Muscle layer of colon (tissue), 2 donors: ENCODE results near the gene NUDT9.
A peak's percentile ranks its signal among the peaks of the same experiment; 100 is the strongest.
"Not testable (repeated sequence)": the region's sequence is repeated elsewhere in the genome, so short reads cannot be mapped to it uniquely, and the experiment has no call there.

ENCODE experiments used
- H3K27ac ChIP-seq: one replicate; pipeline ENCODE4 v1.7.0; 2013; ENCODE audit warnings: low read depth, mild to moderate bottlenecking, low read length, moderate library complexity
- H3K27me3 ChIP-seq, 2 donors: one replicate each; pipeline ENCODE4 v1.7.0; 2013; ENCODE audit warnings: low read length in 2 of 2, mild to moderate bottlenecking in 2 of 2; ENCODE audit not compliant: insufficient read depth in 2 of 2, control insufficient read depth in 1 of 2
- H3K36me3 ChIP-seq: one replicate; pipeline ENCODE4 v1.7.0; 2013; ENCODE audit warnings: mild to moderate bottlenecking, low read length; ENCODE audit not compliant: insufficient read depth
- H3K4me1 ChIP-seq: one replicate; pipeline ENCODE4 v1.7.0; 2013; ENCODE audit warnings: mild to moderate bottlenecking, low read length; ENCODE audit not compliant: insufficient read depth
- H3K4me3 ChIP-seq, 2 donors: one replicate each; pipeline ENCODE4 v1.7.0; 2013; ENCODE audit warnings: low read length in 2 of 2, low read depth in 1 of 2, mild to moderate bottlenecking in 1 of 2, moderate library complexity in 1 of 2
- H3K9ac ChIP-seq: one replicate; pipeline ENCODE4 v1.7.0; 2013; ENCODE audit warnings: low read length
- H3K9me3 ChIP-seq: one replicate; pipeline ENCODE4 v1.7.0; 2013; ENCODE audit warnings: mild to moderate bottlenecking, low read length
- donor health status: abdominal sarcoma.
- donor health status: Adenocarcinoma of cecum.

The NUDT9 gene

GRCh38 chr4:87469390-87469789 is 47.0 kb downstream of the NUDT9 start:
- peaks cover 14% of the 10 kb centered on the region for H3K36me3 ChIP-seq
- H3K4me1 ChIP-seq: no peaks in the 10 kb centered on the region
- H3K27me3 ChIP-seq: no peaks in the 10 kb centered on the region
- H3K9ac ChIP-seq: no peak overlapping the region
- H3K9me3 ChIP-seq: no peaks in the 10 kb centered on the region
- H3K4me3 ChIP-seq: no peak overlapping the region
- H3K27ac ChIP-seq: no peak overlapping the region

- no peaks in the 10 kb centered on the region for H3K4me1 ChIP-seq
- no peak overlapping the region for H3K9ac ChIP-seq
- H3K36me3 ChIP-seq: peaks cover 55% of the 10 kb centered on the region
- no peaks in the 10 kb centered on the region for H3K9me3 ChIP-seq
- no peak overlapping the region for H3K27ac ChIP-seq
- H3K27me3 ChIP-seq: no peaks in the 10 kb centered on the region
- H3K4me3 ChIP-seq: no peak overlapping the region
These were observed 54.6 kb downstream of the NUDT9 start for GRCh38 chr4:87476934-87477333.

GRCh38 chr4:87478732-87479250 is 56.4 kb downstream of the NUDT9 start:
- Histone ChIP-seq H3K9ac (no peak overlapping the region), H3K36me3 (peaks cover 51% of the 10 kb centered on the region), H3K4me1 (no peaks in the 10 kb centered on the region), H3K27me3 (no peaks in the 10 kb centered on the region), H3K4me3 (no peak overlapping the region), H3K27ac (no peak overlapping the region), H3K9me3 (no peaks in the 10 kb centered on the region)

GRCh38 chr4:87481377-87481776 is 59.0 kb downstream of the NUDT9 start:
- Histone ChIP-seq H3K27me3 (no peaks in the 10 kb centered on the region), H3K9ac (no peak overlapping the region), H3K4me3 (no peak overlapping the region), H3K9me3 (no peaks in the 10 kb centered on the region), H3K36me3 (peaks cover 37% of the 10 kb centered on the region), H3K27ac (no peak overlapping the region), H3K4me1 (no peaks in the 10 kb centered on the region)

GRCh38 chr4:87483247-87483646 is 60.9 kb downstream of the NUDT9 start:
- H3K36me3 ChIP-seq: peaks cover 23% of the 10 kb centered on the region
- not testable (repeated sequence) for H3K27ac ChIP-seq, H3K27me3 ChIP-seq, H3K9ac ChIP-seq, H3K9me3 ChIP-seq, H3K4me3 ChIP-seq, H3K4me1 ChIP-seq

GRCh38 chr4:87488666-87489065 is 66.3 kb downstream of the NUDT9 start:
- Histone ChIP-seq H3K36me3 (peaks cover 52% of the 10 kb centered on the region), H3K27ac (peak overlapping the region; percentile 7), H3K4me1 (peaks cover 27% of the 10 kb centered on the region)
- not testable (repeated sequence) for H3K9ac ChIP-seq, H3K4me3 ChIP-seq, H3K9me3 ChIP-seq, H3K27me3 ChIP-seq

GRCh38 chr4:87489678-87490077 is 67.3 kb downstream of the NUDT9 start:
- H3K27ac ChIP-seq: no peak overlapping the region
- no peak overlapping the region for H3K9ac ChIP-seq
- peaks cover 62% of the 10 kb centered on the region for H3K36me3 ChIP-seq

GRCh38 chr4:87490664-87491369 is 68.4 kb downstream of the NUDT9 start:
- H3K9me3 ChIP-seq: no peaks in the 10 kb centered on the region
- H3K9ac ChIP-seq: no peak overlapping the region
- peaks cover 70% of the 10 kb centered on the region for H3K36me3 ChIP-seq
- H3K4me3 ChIP-seq: no peak overlapping the region
- H3K27me3 ChIP-seq: no peaks in the 10 kb centered on the region
- H3K27ac ChIP-seq: no peak overlapping the region
- H3K4me1 ChIP-seq: peaks cover 29% of the 10 kb centered on the region

More at GRCh38 chr4:87489678-87490077, 67.3 kb downstream of the NUDT9 start:
- no peaks in the 10 kb centered on the region for H3K27me3 ChIP-seq
- H3K4me3 ChIP-seq: no peak overlapping the region
- no peaks in the 10 kb centered on the region for H3K9me3 ChIP-seq
- peaks cover 29% of the 10 kb centered on the region for H3K4me1 ChIP-seq

GRCh38 chr4:87491436-87491835 is 69.1 kb downstream of the NUDT9 start:
- H3K9ac ChIP-seq: no peak overlapping the region
- H3K27me3 ChIP-seq: no peaks in the 10 kb centered on the region
- H3K4me3 ChIP-seq: no peak overlapping the region
- no peaks in the 10 kb centered on the region for H3K9me3 ChIP-seq
- peaks cover 29% of the 10 kb centered on the region for H3K4me1 ChIP-seq
- peaks cover 71% of the 10 kb centered on the region for H3K36me3 ChIP-seq
- H3K27ac ChIP-seq: no peak overlapping the region

GRCh38 chr4:87491851-87492250 is 69.5 kb downstream of the NUDT9 start:
- H3K9me3 ChIP-seq, H3K27me3 ChIP-seq, H3K9ac ChIP-seq, H3K27ac ChIP-seq, H3K4me3 ChIP-seq: not testable (repeated sequence)
- Histone ChIP-seq H3K36me3 (peaks cover 71% of the 10 kb centered on the region), H3K4me1 (peaks cover 29% of the 10 kb centered on the region)

- Histone ChIP-seq H3K9me3 (no peaks in the 10 kb centered on the region), H3K27ac (peak overlapping the region; percentile 42), H3K27me3 (no peaks in the 10 kb centered on the region), H3K36me3 (peaks cover 78% of the 10 kb centered on the region), H3K4me1 (peaks cover 40% of the 10 kb centered on the region), H3K4me3 (no peak overlapping the region), H3K9ac (no peak overlapping the region)
These were observed 70.7 kb downstream of the NUDT9 start for GRCh38 chr4:87493115-87493514.

GRCh38 chr4:87497159-87497558 is 74.8 kb downstream of the NUDT9 start:
- peak overlapping the region; percentile 14 for H3K27ac ChIP-seq
- H3K36me3 ChIP-seq: peaks cover 44% of the 10 kb centered on the region

More at GRCh38 chr4:87497159-87497558, 74.8 kb downstream of the NUDT9 start:
- no peaks in the 10 kb centered on the region for H3K9me3 ChIP-seq
- H3K27me3 ChIP-seq: no peaks in the 10 kb centered on the region
- H3K4me1 ChIP-seq: peaks cover 48% of the 10 kb centered on the region
- H3K9ac ChIP-seq: no peak overlapping the region
- H3K4me3 ChIP-seq: no peak overlapping the region
